A549 treated with CpdA at 1 μM for 4 hours (cell line): Measurements from ENCODE around the gene NAMPT. TPM values are rescaled to one million over a fixed set of nuclear protein-coding genes. Genes with fewer than 3 reads are reported as not detected.

Source experiments
- total RNA-seq: library from RNA; stranded (reverse); fragments of 200-300 nt; extraction: Qiagen RNA extraction; gene quantifications from 5 replicates; pipeline ENCODE4 v1.2.3, GENCODE V29; 2022; ENCODE audit warnings: low read depth

NAMPT gene
- total RNA-seq, result 116 to 206 TPM (median 128 TPM) in 5 replicates

GRCh38 chr7:106284714-106285050 is at the start of gene NAMPT:
Gene NAMPT (minus strand): TSS chr7:106284983. CDS start chr7:106284884, 99 bp downstream.

Other genes with a start within 250 kb of the NAMPT start
- 75.6 to 107 TPM (median 90.5 TPM) in 5 replicates for gene SYPL1, start 172.7 kb downstream of the NAMPT start, total RNA-seq